Cerebellar cortex (tissue), 1 donor: ENCODE data around the gene MAGEA10.
"Not testable (repeated sequence)": the region's sequence is repeated elsewhere in the genome, so short reads cannot be mapped to it uniquely, and the experiment has no call there.

Experiments used
- DNase-seq: peaks from one replicate; pipeline ENCODE4 v3.0.0-alpha.2; 2015; ENCODE audit warnings: low spot score

MAGEA10 gene

DNA sequence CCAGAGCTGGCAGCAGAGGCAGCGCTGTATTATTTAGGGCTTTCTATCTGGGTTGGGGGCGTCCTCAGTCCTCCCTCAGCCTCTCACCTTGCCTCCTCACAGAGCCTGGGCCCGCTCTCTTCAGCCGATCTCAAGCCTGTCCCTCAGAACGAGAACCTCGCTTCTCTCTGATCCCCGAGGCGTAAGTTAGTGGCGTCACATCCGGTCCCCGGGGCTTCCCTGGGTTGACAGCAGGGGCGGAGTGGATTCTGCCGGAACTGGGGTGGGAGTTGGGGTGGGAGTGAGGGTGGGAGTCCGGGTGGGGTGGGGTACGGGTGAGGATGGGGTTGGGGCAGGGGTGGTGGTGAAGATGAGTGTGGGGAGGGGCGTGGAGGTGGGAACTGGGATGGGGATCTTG lies at the start of gene MAGEA10:
TSS of gene MAGEA10 (minus strand) at position 190 of the 397 bp plus-strand sequence. CDS start 2,957 bp downstream, outside the sequence.
- no peak for DNase-seq

DNA sequence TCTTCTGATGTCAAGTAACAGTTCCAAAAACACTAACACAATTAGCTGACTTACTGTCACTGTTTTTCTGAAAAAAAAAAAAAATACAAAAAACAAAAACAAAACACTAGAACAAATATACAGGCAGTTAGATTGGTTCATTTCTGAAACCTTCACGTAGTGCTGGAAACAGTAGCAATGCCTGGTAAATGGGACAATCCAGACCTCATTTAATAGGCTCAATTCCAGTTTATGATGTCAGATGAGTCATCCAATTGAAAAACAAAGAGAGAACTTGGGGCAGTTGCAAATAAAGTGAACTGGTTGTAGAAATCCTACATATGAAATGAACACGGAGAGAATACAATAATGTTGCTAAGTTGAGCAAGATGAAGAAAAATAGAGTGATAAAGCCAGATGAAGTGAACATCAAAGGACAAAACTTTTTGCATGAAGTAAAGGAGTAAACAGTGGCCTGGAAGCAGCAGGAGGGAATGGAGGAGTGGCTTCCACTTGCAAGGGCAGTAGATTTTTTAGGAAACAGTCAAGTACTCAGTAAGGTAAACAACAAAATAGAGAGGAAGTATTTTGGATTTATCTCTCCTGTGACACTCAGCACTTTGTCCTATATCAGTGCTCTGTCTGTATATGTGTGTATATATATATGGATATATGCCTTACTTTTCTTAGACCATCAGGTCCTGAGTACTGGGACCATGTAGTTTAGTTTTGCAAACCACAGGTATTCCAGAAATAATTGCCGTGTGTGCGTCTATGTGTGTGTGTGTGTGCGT lies 39.3 kb upstream of the MAGEA10 start:
- DNase-seq, result no peak

DNA sequence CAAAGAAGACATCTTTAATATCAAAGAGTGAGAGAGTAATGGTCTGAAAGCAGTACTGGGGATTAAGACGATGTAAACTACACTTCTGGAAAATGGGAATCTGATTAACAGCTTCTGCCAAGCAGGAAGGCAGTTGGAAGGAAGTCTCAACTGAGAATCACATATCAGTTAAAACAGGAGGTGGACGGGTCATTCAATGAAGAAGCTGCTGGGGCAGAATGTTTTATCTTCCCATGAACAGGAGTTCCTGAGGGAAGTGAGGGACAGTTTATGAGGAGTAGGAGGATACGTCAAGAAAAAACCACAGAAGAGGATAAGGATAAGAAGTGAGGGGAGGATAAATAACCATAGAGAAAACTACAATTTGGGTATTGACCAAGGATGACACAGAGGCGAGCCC lies 38.7 kb upstream of the MAGEA10 start:
- no peak for DNase-seq

DNA sequence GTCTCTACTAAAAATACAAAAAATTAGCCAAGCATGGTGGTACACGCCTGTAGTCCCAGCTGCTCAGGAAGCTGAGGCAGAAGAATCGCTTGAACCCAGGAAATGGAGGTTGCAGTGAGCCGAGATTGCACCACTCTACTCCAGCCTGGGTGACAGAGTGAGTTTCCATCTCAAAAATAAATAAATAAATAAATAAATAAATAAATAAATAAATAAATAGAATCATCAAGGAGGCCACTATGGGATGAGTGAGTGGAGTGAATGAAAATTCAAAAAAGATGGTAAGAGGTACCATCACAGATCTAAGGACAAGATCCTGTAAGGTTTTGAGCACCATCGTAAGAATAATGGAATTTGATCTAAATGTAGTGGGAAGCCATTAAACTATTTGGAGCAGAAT lies 37.5 kb upstream of the MAGEA10 start:
- not testable (repeated sequence) for DNase-seq

DNA sequence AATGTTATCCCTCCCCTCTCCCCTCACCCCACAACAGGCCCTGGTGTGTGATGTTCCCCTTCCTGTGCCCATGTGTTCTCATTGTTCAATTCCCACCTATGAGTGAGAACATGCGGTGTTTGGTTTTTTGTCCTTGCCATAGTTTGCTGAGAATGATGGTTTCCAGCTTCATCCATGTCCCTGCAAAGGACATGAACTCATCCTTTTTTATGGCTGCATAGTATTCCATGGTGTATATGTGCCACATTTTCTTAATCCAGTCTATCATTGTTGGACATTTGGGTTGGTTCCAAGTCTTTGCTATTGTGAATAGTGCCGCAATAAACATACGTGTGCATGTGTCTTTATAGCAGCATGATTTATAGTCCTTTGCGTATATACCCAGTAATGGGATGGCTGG lies 35.5 kb upstream of the MAGEA10 start:
- not testable (repeated sequence) for DNase-seq

DNA sequence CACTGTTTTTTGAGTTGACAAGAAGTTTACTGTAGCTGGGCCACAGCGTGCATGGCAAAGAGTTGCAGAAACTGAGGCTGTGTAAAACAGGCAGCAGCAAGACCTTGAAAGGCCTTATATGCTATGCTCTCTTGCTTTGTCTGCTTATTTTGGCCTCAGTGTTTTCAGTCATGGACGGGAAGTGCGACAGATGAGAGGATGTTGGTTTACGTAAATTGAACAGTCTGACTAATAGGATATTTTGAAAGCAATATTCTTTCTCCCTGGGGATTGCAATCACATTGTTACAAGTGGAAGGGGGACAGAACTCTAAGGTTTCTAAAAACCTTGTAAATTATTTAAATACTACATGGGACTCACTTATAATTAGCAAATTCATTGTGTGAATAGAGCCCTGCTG lies 32.2 kb upstream of the MAGEA10 start:
- no peak for DNase-seq

DNA sequence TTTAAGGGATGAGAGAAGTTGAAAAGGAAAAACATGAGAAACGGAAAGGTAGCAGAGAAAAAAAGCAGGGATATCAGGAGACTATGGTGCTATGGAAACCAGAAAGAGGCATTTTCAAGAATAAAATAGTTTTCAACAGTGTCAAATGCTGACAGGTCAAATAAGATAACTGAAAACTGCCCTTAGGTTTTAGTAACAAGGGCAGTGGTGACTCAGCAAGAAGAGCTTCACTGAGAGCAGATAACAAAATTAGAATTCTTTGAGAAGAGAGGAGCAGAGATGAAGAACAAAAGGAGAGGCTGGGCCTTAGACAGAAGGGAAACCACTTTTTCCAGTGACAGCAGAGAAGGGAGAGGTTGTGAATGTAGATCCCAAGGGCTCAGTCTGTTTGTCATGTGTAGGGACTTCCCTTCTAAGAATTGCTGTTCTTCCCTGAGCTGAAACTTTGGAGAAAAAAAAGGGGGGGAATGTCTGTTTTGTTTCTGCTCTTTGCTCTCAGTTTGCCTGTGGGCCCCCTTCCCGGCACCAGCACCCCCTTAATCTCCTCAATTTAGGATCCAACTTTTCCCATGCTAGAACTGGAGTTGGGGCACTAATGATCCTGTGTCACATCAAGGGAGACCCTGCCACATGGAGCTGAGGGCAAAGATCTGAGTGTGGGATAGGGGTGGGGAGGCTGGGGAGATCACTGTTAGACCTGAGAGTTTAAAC lies 26.8 kb upstream of the MAGEA10 start:
- DNase-seq, result no peak

DNA sequence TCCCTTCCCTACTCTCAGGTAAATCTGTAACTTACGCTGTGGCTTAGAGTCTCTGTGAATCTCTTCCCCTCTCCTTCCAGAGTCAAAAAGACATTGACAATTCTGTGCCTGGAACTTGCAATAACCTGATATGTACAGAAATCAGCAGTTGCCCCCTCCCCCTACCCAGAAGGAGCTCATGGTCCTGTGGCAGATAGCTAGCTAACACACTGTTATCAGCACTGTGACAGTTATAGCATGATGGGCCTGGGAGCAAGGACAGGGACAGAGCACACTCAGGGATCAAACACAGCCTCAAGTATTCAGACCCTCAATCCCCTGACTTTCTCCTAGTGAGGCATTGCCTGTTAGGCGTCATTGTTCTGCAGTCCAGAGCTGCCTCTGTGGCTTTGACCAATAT lies 18.7 kb upstream of the MAGEA10 start:
- DNase-seq, result no peak

DNA sequence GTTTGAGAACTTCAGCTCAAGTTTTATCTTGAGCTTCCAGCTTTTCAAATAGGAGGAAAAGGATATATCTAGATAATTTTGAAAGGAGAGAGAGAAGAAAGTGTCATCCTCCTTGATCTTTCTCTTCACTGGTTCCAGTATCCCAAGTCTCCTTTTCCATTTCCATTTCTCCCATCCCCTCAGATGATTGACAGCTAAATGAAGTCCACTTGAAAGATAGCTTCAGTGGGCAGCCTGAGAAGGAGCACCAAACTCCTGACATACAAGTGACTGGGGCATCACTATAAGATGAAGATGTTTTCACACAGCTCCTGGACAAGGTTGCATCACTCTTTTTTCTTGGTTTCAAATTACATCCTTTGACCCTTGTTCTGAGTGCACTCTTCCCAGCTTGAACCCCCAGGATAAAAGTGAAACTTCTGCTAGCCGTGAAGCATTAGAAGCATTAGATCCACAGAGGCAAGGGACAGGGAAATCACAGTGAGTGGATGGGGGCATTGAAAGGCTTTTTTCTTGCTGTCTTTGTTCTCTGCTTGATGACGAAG lies 17.5 kb upstream of the MAGEA10 start:
- DNase-seq, result no peak

DNA sequence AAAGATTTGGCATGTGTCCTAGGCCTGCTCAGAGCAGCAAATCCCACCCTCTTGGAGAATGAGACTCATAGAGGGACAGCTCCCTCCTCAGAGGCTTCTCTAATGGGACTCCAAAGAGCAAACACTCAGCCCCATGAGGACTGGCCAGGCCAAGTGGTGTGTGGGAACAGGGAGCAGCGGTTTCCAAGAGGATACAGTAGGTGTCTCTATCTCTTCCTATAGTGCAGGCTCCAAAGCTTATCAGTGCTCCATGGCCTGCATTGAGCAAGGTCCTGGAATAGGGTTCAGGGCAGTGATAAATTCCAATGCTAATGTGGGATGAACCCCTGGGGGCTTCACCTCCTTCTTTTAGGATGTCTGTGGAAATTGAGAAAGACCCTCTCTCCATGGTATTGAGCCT lies 15.7 kb upstream of the MAGEA10 start:
- no peak for DNase-seq

DNA sequence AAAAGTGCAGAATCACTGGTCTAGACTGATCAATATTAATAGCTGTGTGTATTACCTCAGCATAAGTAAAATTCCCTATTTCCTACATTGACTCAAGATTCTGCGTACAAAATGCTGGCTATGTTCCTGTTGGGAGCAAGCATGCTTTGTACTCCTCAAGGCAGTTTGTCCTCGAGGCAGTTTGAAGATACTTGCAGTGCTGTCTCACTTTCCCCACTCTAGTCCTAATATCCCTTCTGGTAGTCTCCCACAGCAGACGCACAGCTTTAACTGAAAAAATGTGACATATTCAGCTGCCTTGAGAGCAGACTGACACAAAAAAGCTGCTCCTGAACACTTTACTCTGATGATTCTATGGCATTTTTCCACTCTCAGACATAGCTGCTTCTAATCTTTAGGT lies 12.9 kb upstream of the MAGEA10 start:
- DNase-seq, result no peak

DNA sequence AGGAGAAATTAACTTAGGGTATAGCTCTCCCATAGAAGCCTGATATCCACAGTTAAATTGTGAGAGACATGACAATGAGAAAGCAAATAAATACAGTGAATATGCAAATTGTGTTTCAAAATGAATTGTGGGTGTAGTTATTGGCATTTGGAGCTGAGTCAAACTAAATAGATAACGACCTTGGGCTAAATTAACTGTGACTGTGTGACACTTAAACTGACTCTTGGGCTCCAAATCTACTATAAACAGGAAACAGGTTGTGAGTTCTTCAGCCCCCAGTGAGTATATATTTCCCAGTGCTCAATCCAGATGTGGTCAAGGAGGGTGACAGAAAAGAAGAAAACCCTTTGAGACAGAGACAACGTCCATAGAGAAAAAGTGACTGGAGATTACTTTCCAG lies 11.3 kb upstream of the MAGEA10 start:
- DNase-seq, result no peak

DNA sequence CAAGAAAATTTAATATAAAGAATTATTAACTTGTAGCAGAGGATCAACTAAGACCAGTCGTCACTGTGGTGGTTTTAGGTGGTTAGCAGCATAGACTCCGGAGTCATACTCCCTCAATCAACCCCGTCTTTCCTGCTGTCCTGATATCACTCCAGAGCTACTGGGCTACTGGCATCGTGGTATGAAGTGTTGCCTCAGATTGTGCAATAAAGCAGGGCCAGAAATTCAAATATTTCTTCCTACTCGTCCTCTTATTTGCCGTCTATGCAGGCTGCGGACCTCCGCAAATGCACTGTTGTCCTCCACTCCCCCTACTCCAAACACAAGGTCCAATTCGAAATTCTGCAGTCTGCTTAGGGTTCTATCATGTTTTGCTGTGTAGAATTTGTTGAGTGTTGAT lies 1.2 kb upstream of the MAGEA10 start:
- no peak for DNase-seq

DNA sequence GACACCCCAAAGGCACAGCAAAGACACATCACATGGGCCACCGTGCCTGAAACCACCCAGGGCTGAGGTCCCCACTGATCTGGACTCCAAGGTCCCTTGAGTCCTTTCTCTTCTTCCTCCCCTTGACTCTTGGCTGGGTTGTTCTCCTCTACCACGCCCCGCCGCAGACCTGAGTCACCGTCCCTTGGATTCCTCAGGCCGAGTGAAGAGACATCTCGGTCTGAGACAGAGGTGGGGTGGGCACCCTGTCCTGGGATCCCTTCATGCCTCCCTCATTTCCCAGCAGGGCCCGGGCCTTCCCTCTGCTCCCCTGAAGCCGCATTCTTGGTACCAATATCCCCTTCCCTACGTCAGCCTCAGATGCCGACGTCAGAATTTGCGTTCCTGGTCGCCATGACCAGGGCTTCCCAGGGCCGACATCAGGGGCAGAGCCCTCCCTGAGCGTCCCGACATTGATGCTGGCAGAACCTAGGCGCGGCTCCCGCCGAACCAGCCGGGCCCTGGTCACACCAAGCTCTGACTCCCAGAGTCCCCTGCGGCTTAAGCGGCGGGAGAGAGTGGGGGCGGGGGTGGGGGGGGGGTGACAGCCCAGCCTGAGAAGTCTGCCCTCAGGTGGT lies 498 bp downstream of the MAGEA10 start:
- DNase-seq, result no peak

DNA sequence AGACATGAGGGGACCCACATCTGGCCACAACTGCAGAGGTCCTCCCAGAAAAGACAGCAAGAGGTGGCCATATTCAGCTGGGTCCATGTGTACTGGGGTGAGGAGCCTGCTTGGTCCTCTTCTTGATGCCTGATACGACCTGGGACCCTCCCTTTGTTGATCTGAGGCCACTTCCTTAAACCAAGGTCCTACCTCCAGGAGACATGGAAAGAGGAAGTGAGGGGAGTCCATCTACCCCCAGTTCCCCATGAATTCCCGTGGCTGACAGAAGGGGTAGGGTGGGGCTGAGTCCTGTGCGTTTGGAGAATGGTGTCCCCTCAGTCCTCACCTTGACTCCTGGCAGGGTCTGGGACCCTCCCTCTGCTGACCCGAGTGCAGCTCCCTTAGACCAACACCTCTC lies 2.1 kb downstream of the MAGEA10 start:
- no peak for DNase-seq

DNA sequence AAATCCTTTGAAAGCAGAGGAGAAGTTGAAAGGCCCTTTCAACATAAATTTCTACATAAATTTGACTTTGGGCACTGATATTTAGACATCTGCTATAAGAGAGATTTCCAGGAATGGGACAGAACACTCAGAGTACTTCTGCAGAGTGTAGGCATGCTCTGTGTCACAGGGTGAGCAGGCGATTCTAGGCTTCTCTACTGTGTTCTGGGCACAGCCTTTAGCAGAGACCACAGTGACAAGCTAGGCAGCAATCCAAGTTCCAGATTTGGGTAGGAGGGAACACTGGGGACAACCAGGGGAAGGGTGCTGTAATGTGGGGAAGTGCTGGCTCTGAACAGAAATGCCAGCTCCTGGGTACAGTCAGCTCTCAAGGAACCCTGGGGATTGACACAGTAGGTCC lies 6.9 kb downstream of the MAGEA10 start:
- no peak for DNase-seq

DNA sequence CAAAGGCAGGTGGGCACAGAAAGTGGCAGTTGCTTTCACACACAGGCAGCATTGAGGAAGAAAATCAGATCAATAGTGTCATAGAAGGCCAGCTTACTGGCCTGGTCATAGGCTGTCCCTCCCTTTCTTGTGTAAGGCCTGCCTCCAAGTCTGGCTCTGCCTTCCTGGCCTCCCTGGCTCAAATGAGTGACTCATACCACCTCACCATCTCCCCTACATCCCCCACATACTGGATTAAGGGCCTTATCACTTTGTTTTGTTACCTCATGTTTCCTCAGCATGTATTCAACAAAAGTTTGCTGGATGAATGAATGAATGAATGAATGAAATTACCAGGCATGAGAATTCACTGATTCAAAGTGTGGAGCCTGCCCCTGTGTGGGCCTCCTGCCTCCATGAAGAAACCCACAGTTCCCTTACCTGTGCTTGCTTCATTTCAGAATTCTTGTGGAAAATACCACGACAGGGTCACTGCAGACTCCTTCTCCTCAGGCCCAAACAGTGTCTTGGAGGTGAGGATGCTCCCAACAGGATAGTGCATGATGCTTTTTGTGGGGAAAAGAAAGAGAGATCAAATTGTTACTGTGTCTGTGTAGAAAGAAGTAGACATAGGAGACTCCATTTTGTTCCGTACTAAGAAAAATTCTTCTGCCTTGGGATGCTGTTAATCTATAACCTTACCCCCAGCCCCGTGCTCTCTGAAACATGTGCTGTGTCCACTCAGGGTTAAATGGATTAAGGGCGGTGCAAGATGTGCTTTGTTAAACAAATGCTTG lies 9.1 kb downstream of the MAGEA10 start:
- DNase-seq, result not testable (repeated sequence)

DNA sequence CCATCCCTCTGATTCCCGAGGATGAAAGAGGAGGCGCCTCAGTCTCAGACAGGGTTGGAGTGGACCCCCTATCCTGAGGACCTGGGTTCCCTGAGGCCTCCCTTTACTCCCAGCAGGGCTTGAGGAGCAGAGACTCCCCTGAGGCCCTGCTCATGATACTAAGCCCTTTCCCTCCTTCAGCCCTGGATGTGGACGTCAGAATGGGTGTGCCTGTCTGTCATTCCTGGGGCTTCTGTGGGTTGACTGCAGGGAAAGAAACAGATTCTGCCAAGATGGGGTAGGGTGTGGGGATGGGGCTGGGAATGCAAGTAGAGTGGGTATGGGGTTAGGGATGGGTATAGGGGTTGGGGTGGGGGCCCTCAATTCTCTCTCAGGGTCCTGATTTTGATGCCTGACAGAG lies 21.1 kb downstream of the MAGEA10 start:
- DNase-seq, result no peak

DNA sequence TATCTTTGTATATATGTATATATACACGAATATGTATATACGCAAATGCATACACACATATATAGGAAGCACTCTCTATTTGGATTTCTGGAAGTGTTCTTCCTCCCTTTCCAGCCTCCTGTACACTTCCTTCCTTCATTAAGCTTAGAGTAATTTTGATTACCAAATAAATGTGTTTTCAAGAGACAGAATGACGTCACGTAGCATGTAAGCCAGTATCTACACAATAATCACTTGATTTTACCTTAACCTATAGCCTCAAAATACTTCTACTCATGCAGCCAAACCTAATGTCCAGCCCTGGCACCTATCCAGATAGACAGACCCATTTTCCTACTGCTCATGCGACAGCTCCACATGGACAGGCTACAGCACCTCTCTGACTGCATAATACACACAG lies 29.9 kb downstream of the MAGEA10 start:
- no peak for DNase-seq

DNA sequence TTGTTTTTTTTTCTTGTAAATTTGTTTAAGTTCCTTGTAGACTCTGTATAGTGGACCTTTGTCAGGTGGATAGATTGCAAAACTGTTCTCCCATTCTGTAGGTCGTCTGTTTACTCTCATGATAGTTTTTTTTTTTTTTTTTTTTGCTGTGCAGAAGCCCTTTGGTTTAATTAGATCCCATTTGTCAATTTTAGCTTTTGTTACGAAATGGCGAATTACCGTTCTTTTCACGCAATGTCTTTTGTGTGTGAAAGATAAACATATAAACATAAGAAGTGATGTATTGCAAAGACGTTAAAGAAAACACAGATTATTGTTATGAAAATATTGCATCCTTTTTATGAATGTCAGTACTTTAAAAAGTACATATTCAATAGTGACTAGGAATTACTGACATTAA lies 34.5 kb downstream of the MAGEA10 start:
- DNase-seq, result no peak

DNA sequence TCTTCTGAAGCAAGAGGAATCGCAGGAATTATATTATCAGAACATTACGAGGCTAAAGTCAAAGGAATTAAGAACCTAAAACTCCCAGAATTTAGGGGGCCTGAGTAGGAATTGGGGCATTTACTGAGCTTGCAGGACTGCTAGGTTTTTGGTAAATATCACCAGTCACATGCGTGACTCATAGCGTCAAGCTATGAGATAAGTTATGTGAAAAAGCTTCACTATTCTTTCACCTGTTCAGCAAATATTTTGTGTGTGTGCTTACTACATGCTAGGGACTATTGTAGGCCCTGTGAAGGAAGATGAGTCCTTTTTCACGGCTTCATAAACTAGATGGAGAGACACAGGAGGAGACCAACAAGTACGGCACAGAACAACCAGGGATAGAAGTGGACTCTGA lies 52.2 kb downstream of the MAGEA10 start:
- DNase-seq, result no peak
